Stimulated activated CD4-positive, alpha-beta T cell treated with anti-CD3 and anti-CD28 coated beads, Interleukin-4, amount 100 ng/mL, for 48 hours (primary cell): ENCODE results near the gene ZNF10.

Experiments
- DNase-seq, 2 donors: peaks; one replicate each; pipeline ENCODE4 v3.0.0-alpha.2; 2020; ENCODE audit warnings: low read depth in 2 of 2

Gene ZNF10

DNA sequence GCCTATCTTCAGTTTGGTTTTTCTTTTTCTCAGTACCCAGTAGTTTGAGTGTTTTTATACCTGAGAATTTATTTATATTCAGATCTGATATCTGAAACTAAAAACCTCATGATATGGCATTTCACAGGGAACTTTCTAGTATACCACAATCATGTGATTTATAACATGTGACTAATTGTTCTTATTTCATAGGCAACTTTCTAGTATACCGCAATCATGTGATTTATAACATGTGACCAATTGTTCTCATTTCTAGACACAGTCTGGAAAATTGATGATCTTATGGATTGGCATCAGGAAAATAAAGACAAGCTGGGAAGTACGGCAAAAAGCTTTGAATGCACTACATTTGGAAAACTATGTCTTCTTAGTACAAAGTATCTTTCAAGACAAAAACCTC is 71.5 kb downstream of the ZNF10 start:
- no peak for DNase-seq

GRCh38 chr12:133202493-133203343 is 72.3 kb downstream of the ZNF10 start:
- no peak for DNase-seq

DNA sequence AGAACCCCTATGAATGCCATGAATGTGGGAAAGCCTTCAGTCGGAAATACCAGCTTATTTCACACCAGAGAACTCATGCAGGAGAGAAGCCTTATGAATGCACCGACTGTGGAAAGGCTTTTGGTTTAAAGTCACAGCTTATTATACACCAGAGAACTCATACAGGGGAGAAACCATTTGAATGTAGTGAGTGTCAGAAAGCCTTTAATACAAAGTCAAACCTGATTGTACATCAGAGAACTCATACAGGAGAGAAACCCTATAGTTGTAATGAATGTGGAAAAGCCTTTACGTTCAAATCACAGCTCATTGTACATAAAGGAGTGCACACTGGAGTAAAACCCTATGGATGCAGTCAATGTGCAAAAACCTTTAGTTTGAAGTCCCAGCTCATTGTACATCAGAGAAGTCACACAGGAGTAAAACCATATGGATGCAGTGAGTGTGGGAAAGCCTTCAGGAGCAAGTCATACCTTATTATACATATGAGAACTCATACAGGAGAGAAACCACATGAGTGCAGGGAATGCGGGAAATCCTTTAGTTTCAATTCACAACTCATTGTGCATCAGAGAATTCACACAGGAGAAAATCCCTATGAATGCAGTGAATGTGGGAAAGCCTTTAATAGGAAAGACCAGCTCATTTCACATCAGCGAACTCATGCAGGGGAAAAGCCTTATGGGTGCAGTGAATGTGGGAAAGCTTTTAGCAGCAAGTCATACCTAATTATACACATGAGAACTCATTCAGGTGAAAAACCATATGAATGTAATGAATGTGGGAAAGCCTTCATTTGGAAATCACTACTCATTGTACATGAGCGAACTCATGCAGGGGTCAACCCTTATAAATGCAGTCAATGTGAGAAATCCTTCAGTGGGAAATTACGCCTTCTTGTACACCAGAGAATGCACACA is 73.2 kb downstream of the ZNF10 start:
- DNase-seq = no peak

DNA sequence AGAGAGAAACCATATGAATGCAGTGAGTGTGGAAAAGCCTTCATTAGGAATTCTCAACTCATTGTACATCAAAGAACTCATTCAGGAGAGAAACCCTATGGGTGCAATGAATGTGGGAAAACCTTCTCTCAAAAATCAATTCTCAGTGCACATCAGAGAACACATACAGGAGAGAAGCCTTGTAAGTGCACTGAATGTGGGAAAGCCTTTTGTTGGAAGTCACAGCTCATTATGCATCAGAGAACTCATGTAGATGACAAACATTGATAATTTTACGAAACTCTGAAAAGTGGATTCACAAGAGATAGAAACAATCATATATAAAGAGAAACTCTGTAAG is 73.8 kb downstream of the ZNF10 start:
- no peak for DNase-seq

GRCh38 chr12:133206390-133206789 is 76.0 kb downstream of the ZNF10 start:
- no peak for DNase-seq
